PFSK-1 (cell line): ENCODE results near the gene OSBPL3.

Experiments
- FOXP2 ChIP-seq: optimal IDR thresholded peaks from 2 replicates; pipeline ENCODE3; 2011; ENCODE audit warnings: borderline replicate concordance, control low read depth, inconsistent platforms; ENCODE audit not compliant: insufficient read depth; ENCODE audit errors: extremely low read length, extremely low read depth
- POLR2AphosphoS5 ChIP-seq: IDR thresholded peaks from 2 replicates; pipeline ENCODE4 v1.6.1; 2012; ENCODE audit warnings: low read depth, mild to moderate bottlenecking, control low read depth, low read length, moderate library complexity
- REST ChIP-seq, 2 experiments: IDR thresholded peaks; 2 replicates each; pipeline versions ENCODE4 v1.6.1 to v1.8.0; 2011 to 2012; ENCODE audit warnings: low read depth in 2 of 2, low read length in 2 of 2, control low read depth in 1 of 2, inconsistent platforms in 1 of 2, mild to moderate bottlenecking in 1 of 2, moderate library complexity in 1 of 2; ENCODE audit not compliant: insufficient read depth in 1 of 2
- SIN3A ChIP-seq: IDR thresholded peaks from 2 replicates; pipeline ENCODE4 v1.6.1; 2012; ENCODE audit warnings: mild to moderate bottlenecking, low read length, moderate library complexity, borderline replicate concordance; ENCODE audit not compliant: insufficient read depth
- TAF1 ChIP-seq: IDR thresholded peaks from 2 replicates; pipeline ENCODE4 v1.6.1; 2012; ENCODE audit warnings: low read length, control low read depth, borderline replicate concordance; ENCODE audit not compliant: insufficient read depth

Gene OSBPL3

DNA sequence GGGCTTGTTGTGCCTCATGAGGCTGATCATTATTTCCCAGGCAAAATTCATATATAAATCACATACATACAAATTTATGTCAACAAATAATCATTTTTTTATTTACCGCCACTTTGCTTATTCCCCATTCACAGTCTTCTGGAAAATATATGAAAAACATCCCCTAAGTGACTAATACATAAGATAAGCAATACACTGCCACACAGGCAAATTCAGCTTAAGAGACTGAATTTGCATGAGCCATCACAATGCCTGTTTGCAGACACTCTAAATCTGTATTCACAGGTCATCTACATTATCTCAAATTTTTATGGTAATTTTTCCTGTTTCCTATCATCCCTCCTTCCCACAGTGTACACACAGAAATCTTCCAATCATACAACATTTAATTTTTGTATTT lies 13.2 kb downstream of the OSBPL3 start:
- no peak for TF ChIP-seq FOXP2
- TF ChIP-seq TAF1, result no peak
- TF ChIP-seq REST (IDR thresholded peaks at IDR 0.05; ENCODE audit: insufficient read depth in 1 of 2, low read depth in 2 of 2, low read length in 2 of 2), result no peak
- TF ChIP-seq SIN3A, result no peak
- TF ChIP-seq POLR2AphosphoS5, result no peak

DNA sequence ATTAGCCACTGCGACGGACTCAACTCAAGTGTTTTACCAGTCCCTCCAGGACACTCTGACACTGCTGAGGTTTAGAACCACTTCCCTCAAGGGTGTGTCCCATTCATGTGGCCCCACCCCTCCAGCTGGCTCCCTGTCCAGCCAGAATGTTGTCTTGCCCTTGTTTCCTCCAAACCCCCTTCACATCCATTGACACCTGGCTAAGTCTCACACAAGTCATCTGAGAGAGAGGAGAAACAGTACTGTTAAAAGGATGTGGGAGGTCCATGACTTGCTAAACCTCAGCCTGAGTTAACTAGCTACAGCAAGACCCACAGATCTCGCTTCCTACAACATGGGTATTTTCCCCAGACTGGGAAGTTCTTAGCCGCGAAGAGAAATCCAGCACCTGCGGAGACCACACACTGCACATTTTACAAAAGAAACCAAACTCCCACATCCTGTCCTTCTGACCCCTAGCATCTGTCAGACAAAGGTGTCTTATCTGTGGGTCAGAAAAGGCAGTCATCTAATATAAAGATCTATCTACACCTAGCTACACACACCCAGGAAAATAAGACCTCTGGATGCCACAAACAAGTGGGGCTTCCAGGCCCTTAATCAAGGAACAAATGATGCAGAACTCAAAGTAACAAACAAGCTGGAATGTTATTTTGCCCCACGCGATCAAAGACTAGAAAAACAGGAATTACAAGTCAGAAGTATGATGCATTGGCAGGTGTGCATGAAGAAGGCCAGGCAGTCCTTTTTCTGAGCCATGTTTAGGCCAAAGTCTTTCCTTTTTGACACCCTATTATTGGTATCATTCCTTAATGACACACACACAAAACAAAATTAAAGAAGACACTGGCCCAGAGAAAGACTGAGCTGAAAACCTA lies 13.9 kb downstream of the OSBPL3 start:
- TF ChIP-seq SIN3A (no peak), POLR2AphosphoS5 (no peak), FOXP2 (no peak), REST (IDR thresholded peaks at IDR 0.05; ENCODE audit: insufficient read depth in 1 of 2, low read depth in 2 of 2, low read length in 2 of 2) (no peak), TAF1 (no peak)

- TF ChIP-seq TAF1, result no peak
- TF ChIP-seq REST (IDR thresholded peaks at IDR 0.05; ENCODE audit: insufficient read depth in 1 of 2, low read depth in 2 of 2, low read length in 2 of 2), result no peak
- no peak for TF ChIP-seq FOXP2
- TF ChIP-seq POLR2AphosphoS5, result no peak
- no peak for TF ChIP-seq SIN3A
Observed at GRCh38 chr7:24964191-24964590, 15.8 kb downstream of the OSBPL3 start.

DNA sequence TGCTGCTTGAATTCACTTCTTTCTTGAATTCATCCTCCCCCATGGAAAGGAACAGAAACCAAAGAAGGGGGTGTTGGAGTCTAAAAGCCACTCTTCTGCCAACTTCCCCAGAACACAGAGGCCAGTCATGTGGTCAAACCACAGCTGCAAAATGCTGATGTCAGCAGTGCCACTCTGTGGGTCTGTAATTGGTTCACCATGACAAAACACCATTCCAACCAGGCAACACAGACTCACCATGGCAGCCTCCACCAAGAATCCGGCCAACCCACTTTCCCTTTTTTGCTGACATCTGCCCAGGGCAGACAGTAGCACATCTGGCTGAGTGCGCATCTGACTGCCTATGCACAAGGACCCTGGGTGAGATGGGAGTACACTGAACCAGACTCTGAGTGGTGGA lies 16.8 kb downstream of the OSBPL3 start:
- TF ChIP-seq FOXP2, result no peak
- no peak for TF ChIP-seq POLR2AphosphoS5
- no peak for TF ChIP-seq REST (IDR thresholded peaks at IDR 0.05; ENCODE audit: insufficient read depth in 1 of 2, low read depth in 2 of 2, low read length in 2 of 2)
- TF ChIP-seq TAF1, result no peak
- no peak for TF ChIP-seq SIN3A
